Measurements from ENCODE around the gene STOML1. TPM values are rescaled to one million over a fixed set of nuclear protein-coding genes. Genes with fewer than 3 reads are reported as not detected.

Gene STOML1
- total and polyA plus RNA-seq, 2 experiments from 2014 or later, result 14.2 to 21.0 TPM

- Histone ChIP-seq H4K20me1 (ENCODE audit: insufficient read depth, poor library complexity, severe bottlenecking) (no peaks in the 10 kb centered on the region), H3K27me3 (no peaks in the 10 kb centered on the region), H3K79me2 (no peaks in the 10 kb centered on the region), H2AFZ (no peak overlapping the region), H3K9me3 (ENCODE audit: low read depth) (no peaks in the 10 kb centered on the region), H3K27ac (peak overlapping the region; percentile 88), H3K4me3 (no peak overlapping the region), H3K36me3 (replicated peaks; ENCODE audit: insufficient read depth, low read depth) (no peaks in the 10 kb centered on the region), H3K4me1 (ENCODE audit: insufficient read depth) (peaks cover 14% of the 10 kb centered on the region), H3K9me2 (replicated peaks; ENCODE audit: insufficient read depth) (no peaks in the 10 kb centered on the region), H3K4me2 (no peak overlapping the region)
- WGBS (ENCODE audit: low lambda C conversion rate, missing lambda C conversion rate), result 43% methylated on average over 10 of the region's 13 CpGs
- no peak for DNase-seq (ENCODE audit: low spot score)
- no peak for TF ChIP-seq CTCF (IDR thresholded peaks at IDR 0.05; ENCODE audit: poor library complexity)
- TF ChIP-seq EZH2phosphoT487 (IDR thresholded peaks at IDR 0.05; ENCODE audit: low read depth, severe bottlenecking, unreplicated experiment), result no peak
- TF ChIP-seq EZH2 (IDR thresholded peaks at IDR 0.05; ENCODE audit: borderline replicate concordance), result no peak
These were observed 40.5 kb downstream of the STOML1 start for GRCh38 chr15:73951601-73952000.

- TF ChIP-seq EZH2phosphoT487 (IDR thresholded peaks at IDR 0.05; ENCODE audit: low read depth, severe bottlenecking, unreplicated experiment) (no peak), CTCF (IDR thresholded peaks at IDR 0.05; ENCODE audit: poor library complexity) (peak; percentile 91), EZH2 (IDR thresholded peaks at IDR 0.05; ENCODE audit: borderline replicate concordance) (no peak)
- Histone ChIP-seq H3K27me3 (no peaks in the 10 kb centered on the region), H3K79me2 (no peaks in the 10 kb centered on the region), H2AFZ (no peak overlapping the region), H3K36me3 (replicated peaks; ENCODE audit: insufficient read depth, low read depth) (no peaks in the 10 kb centered on the region), H3K4me3 (no peak overlapping the region), H3K9me2 (replicated peaks; ENCODE audit: insufficient read depth) (no peaks in the 10 kb centered on the region), H3K27ac (peak overlapping the region; percentile 88), H3K9me3 (ENCODE audit: low read depth) (no peaks in the 10 kb centered on the region), H3K4me2 (no peak overlapping the region), H4K20me1 (ENCODE audit: insufficient read depth, poor library complexity, severe bottlenecking) (no peaks in the 10 kb centered on the region), H3K4me1 (ENCODE audit: insufficient read depth) (peaks cover 14% of the 10 kb centered on the region)
- 19% methylated on average over 15 of the region's 15 CpGs for WGBS (ENCODE audit: low lambda C conversion rate, missing lambda C conversion rate)
- DNase-seq (ENCODE audit: low spot score), result peak; percentile 94
These were observed 41.1 kb downstream of the STOML1 start for GRCh38 chr15:73950831-73951561.

GRCh38 chr15:73950479-73950830, 41.6 kb downstream of the STOML1 start:
- peaks cover 14% of the 10 kb centered on the region for H3K4me1 ChIP-seq (ENCODE audit: insufficient read depth)
- no peak for DNase-seq (ENCODE audit: low spot score)
- H3K27me3 ChIP-seq, result no peaks in the 10 kb centered on the region
- H3K4me3 ChIP-seq, result no peak overlapping the region
- TF ChIP-seq EZH2phosphoT487 (IDR thresholded peaks at IDR 0.05; ENCODE audit: low read depth, severe bottlenecking, unreplicated experiment) (no peak), CTCF (IDR thresholded peaks at IDR 0.05; ENCODE audit: poor library complexity) (no peak), EZH2 (IDR thresholded peaks at IDR 0.05; ENCODE audit: borderline replicate concordance) (no peak)
- no peaks in the 10 kb centered on the region for H3K79me2 ChIP-seq
- no peaks in the 10 kb centered on the region for H4K20me1 ChIP-seq (ENCODE audit: insufficient read depth, poor library complexity, severe bottlenecking)
- no peak overlapping the region for H3K4me2 ChIP-seq
- no peaks in the 10 kb centered on the region for H3K9me3 ChIP-seq (ENCODE audit: low read depth)
- H2AFZ ChIP-seq, result no peak overlapping the region
- H3K36me3 ChIP-seq (replicated peaks; ENCODE audit: insufficient read depth, low read depth), result no peaks in the 10 kb centered on the region
- peak overlapping the region; percentile 66 for H3K27ac ChIP-seq
- no peaks in the 10 kb centered on the region for H3K9me2 ChIP-seq (replicated peaks; ENCODE audit: insufficient read depth)
